Measurements from ENCODE around the gene DAAM2. TPM values are rescaled to one million over a fixed set of nuclear protein-coding genes. Genes with fewer than 3 reads are reported as not detected.

DAAM2 gene
- total and polyA plus RNA-seq, 2 donors (not counting 1 experiment from before 2014, with no cell fraction given): 41.5 to 48.2 TPM

DNA sequence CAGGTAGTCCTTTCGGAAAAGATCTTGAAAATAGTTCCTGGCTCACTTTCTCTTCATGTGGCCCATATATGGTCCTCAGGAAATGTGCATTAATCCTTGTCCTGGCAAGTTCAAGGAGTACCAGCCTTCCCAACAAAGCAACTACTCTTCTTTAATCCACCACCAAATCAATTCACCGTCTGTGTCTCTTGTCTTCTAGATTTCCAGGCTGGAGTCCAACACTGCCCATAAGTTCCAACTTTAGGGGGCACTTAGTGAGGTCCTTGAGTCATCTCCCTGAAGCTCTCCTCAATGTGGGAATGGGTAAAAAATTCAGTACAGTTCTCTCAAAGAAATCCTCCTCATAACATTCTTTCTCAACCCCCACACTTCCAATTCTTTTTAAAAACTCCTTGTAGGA lies 6.9 kb upstream of the DAAM2 start:
- no peak overlapping the region for H3K4me2 ChIP-seq (ENCODE audit: extremely low read depth, insufficient read depth, low read length)
- H3K4me3 ChIP-seq (replicated peaks in 1 of 4; ENCODE audit: control extremely low read depth in 1 of 4, insufficient read depth in 1 of 4, low read depth in 3 of 4, low read length in 4 of 4): no peak overlapping the region
- H4K20me1 ChIP-seq (ENCODE audit: control insufficient read depth, extremely low read depth, insufficient read depth, low read length): no peaks in the 10 kb centered on the region
- no peaks in the 10 kb centered on the region for H3K27me3 ChIP-seq (ENCODE audit: control insufficient read depth, insufficient read depth, low read length)
- no peaks in the 10 kb centered on the region for H3K79me2 ChIP-seq (ENCODE audit: control insufficient read depth, insufficient read depth, low read length)
- no peaks in the 10 kb centered on the region for H3K36me3 ChIP-seq (ENCODE audit: control insufficient read depth, insufficient read depth, low read length)
- no peak overlapping the region for H3K9ac ChIP-seq (ENCODE audit: insufficient read depth, low read length)
- no peak for DNase-seq (ENCODE audit: low read depth in 2 of 2)
- H2AFZ ChIP-seq (ENCODE audit: low read length): no peak overlapping the region
- H3K4me1 ChIP-seq (ENCODE audit: control insufficient read depth, extremely low read depth, insufficient read depth, low read length): no peaks in the 10 kb centered on the region
- no peaks in the 10 kb centered on the region for H3K9me3 ChIP-seq (ENCODE audit: control insufficient read depth, insufficient read depth, low read depth, low read length)
- H3K27ac ChIP-seq (ENCODE audit: insufficient read depth, low read length): no peak overlapping the region
- no peak for TF ChIP-seq EZH2 (IDR thresholded peaks at IDR 0.05; ENCODE audit: low read length, missing control alignments)
- TF ChIP-seq, protein P1, sequence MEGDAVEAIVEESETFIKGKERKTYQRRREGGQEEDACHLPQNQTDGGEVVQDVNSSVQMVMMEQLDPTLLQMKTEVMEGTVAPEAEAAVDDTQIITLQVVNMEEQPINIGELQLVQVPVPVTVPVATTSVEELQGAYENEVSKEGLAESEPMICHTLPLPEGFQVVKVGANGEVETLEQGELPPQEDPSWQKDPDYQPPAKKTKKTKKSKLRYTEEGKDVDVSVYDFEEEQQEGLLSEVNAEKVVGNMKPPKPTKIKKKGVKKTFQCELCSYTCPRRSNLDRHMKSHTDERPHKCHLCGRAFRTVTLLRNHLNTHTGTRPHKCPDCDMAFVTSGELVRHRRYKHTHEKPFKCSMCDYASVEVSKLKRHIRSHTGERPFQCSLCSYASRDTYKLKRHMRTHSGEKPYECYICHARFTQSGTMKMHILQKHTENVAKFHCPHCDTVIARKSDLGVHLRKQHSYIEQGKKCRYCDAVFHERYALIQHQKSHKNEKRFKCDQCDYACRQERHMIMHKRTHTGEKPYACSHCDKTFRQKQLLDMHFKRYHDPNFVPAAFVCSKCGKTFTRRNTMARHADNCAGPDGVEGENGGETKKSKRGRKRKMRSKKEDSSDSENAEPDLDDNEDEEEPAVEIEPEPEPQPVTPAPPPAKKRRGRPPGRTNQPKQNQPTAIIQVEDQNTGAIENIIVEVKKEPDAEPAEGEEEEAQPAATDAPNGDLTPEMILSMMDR (conservative IDR thresholded peaks at IDR 0.05 in 1 of 2, IDR thresholded peaks at IDR 0.05 in 1 of 2; ENCODE audit: low read depth in 1 of 2, low read length in 2 of 2): no peak

GRCh38 chr6:39786649-39787048 lies 5.5 kb upstream of the DAAM2 start:
- TF ChIP-seq, protein P1 (conservative IDR thresholded peaks at IDR 0.05 in 1 of 2, IDR thresholded peaks at IDR 0.05 in 1 of 2; ENCODE audit: low read depth in 1 of 2, low read length in 2 of 2): no peak
- TF ChIP-seq EZH2 (IDR thresholded peaks at IDR 0.05; ENCODE audit: low read length, missing control alignments): no peak
- Histone ChIP-seq H3K9ac (ENCODE audit: insufficient read depth, low read length) (no peak overlapping the region), H3K4me3 (replicated peaks in 1 of 4; ENCODE audit: control extremely low read depth in 1 of 4, insufficient read depth in 1 of 4, low read depth in 3 of 4, low read length in 4 of 4) (no peak overlapping the region), H3K36me3 (ENCODE audit: control insufficient read depth, insufficient read depth, low read length) (no peaks in the 10 kb centered on the region), H3K27me3 (ENCODE audit: control insufficient read depth, insufficient read depth, low read length) (no peaks in the 10 kb centered on the region), H3K9me3 (ENCODE audit: control insufficient read depth, insufficient read depth, low read depth, low read length) (no peaks in the 10 kb centered on the region), H3K4me2 (ENCODE audit: extremely low read depth, insufficient read depth, low read length) (no peak overlapping the region), H3K27ac (ENCODE audit: insufficient read depth, low read length) (no peak overlapping the region), H2AFZ (ENCODE audit: low read length) (no peak overlapping the region), H4K20me1 (ENCODE audit: control insufficient read depth, extremely low read depth, insufficient read depth, low read length) (no peaks in the 10 kb centered on the region), H3K4me1 (ENCODE audit: control insufficient read depth, extremely low read depth, insufficient read depth, low read length) (peaks cover 9% of the 10 kb centered on the region), H3K79me2 (ENCODE audit: control insufficient read depth, insufficient read depth, low read length) (no peaks in the 10 kb centered on the region)
- no peak for DNase-seq (ENCODE audit: low read depth in 2 of 2)

- Histone ChIP-seq H3K27ac (ENCODE audit: insufficient read depth, low read length) (no peak overlapping the region), H3K79me2 (ENCODE audit: control insufficient read depth, insufficient read depth, low read length) (no peaks in the 10 kb centered on the region), H3K4me1 (ENCODE audit: control insufficient read depth, extremely low read depth, insufficient read depth, low read length) (peaks cover 12% of the 10 kb centered on the region), H4K20me1 (ENCODE audit: control insufficient read depth, extremely low read depth, insufficient read depth, low read length) (no peaks in the 10 kb centered on the region), H3K27me3 (ENCODE audit: control insufficient read depth, insufficient read depth, low read length) (no peaks in the 10 kb centered on the region), H3K9ac (ENCODE audit: insufficient read depth, low read length) (no peak overlapping the region), H3K36me3 (ENCODE audit: control insufficient read depth, insufficient read depth, low read length) (no peaks in the 10 kb centered on the region), H3K9me3 (ENCODE audit: control insufficient read depth, insufficient read depth, low read depth, low read length) (no peaks in the 10 kb centered on the region), H2AFZ (ENCODE audit: low read length) (no peak overlapping the region), H3K4me2 (ENCODE audit: extremely low read depth, insufficient read depth, low read length) (no peak overlapping the region), H3K4me3 (replicated peaks in 1 of 4; ENCODE audit: control extremely low read depth in 1 of 4, insufficient read depth in 1 of 4, low read depth in 3 of 4, low read length in 4 of 4) (no peak overlapping the region)
- no peak for TF ChIP-seq EZH2 (IDR thresholded peaks at IDR 0.05; ENCODE audit: low read length, missing control alignments)
- TF ChIP-seq, protein P1 (conservative IDR thresholded peaks at IDR 0.05 in 1 of 2, IDR thresholded peaks at IDR 0.05 in 1 of 2; ENCODE audit: low read depth in 1 of 2, low read length in 2 of 2): no peak
- no peak for DNase-seq (ENCODE audit: low read depth in 2 of 2)
These were observed 4.9 kb upstream of the DAAM2 start for GRCh38 chr6:39787322-39787721.
